OCI-LY1 (cell line): ENCODE data around the gene PATE2.

Experiments
- EZH2 ChIP-seq: fragments of 200-600 bp; sonication (generic), shearing (Covaris generic); IDR thresholded peaks from 2 replicates; pipeline ENCODE4 v1.8.0; 2017; ENCODE audit warnings: borderline replicate concordance, mixed run types, mild to moderate bottlenecking, antibody characterized with exemption, low read length, moderate library complexity, mixed read lengths
- TF ChIP-seq, protein P1 (sequence below): fragments of 200-600 bp; sonication (generic), shearing (Covaris generic); IDR thresholded peaks from 2 replicates; pipeline ENCODE4 v1.5.1; 2017; ENCODE audit warnings: mild to moderate bottlenecking, antibody characterized with exemption, low read length, moderate library complexity, mixed read lengths

DNA sequence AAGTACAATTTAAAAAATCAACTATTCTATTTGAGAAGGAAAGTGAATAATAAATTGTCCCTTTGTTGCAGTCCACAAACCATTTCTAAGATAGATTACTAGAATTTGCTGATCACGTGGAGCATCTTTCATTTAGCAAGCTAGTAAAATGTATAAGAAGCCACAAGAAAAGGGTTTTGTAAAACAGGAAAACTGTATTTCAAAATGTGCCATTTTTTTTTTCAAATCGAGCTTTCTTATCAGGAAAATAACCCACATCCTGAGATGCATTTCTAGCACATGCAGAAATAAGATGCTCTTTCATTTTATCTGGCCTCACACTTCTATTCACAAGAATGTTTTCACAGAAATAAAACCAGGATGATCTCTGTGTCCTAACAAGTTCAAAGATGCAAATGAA lies 6.0 kb upstream of the PATE2 start:
- TF ChIP-seq, protein P1, sequence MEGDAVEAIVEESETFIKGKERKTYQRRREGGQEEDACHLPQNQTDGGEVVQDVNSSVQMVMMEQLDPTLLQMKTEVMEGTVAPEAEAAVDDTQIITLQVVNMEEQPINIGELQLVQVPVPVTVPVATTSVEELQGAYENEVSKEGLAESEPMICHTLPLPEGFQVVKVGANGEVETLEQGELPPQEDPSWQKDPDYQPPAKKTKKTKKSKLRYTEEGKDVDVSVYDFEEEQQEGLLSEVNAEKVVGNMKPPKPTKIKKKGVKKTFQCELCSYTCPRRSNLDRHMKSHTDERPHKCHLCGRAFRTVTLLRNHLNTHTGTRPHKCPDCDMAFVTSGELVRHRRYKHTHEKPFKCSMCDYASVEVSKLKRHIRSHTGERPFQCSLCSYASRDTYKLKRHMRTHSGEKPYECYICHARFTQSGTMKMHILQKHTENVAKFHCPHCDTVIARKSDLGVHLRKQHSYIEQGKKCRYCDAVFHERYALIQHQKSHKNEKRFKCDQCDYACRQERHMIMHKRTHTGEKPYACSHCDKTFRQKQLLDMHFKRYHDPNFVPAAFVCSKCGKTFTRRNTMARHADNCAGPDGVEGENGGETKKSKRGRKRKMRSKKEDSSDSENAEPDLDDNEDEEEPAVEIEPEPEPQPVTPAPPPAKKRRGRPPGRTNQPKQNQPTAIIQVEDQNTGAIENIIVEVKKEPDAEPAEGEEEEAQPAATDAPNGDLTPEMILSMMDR, result no peak
- no peak for TF ChIP-seq EZH2
